Stomach (tissue), 9 donors: ENCODE measurements around the gene NXN. TPM values are rescaled to one million over a fixed set of nuclear protein-coding genes. Genes with fewer than 3 reads are reported as not detected.
"Not testable (repeated sequence)": the region's sequence is repeated elsewhere in the genome, so short reads cannot be mapped to it uniquely, and the experiment has no call there.

Experiments
- DNase-seq, 2 donors: peaks; one replicate each; pipeline versions ENCODE4 v3.0.0 to v3.0.0-alpha.2; 2013 to 2019
- H3K27ac ChIP-seq, 5 donors: fragments of 200-600 bp in 4 of 5; sonication (generic) in 4 of 5; one replicate each; pipeline ENCODE4 v1.5.1; 2013 to 2019; ENCODE audit warnings: mild to moderate bottlenecking in 1 of 5, moderate library complexity in 1 of 5
- H3K27me3 ChIP-seq, 3 donors: fragments of 200-600 bp; sonication (generic); one replicate each; pipeline ENCODE4 v1.5.1; 2017 to 2019; ENCODE audit warnings: mixed run types in 1 of 3
- H3K36me3 ChIP-seq, 4 donors: fragments of 200-600 bp; sonication (generic); 1 replicate in 3 of 4; 2 replicates in 1 of 4; pipeline ENCODE4 v1.5.1; 2016 to 2019
- H3K4me1 ChIP-seq, 4 donors: fragments of 200-600 bp; sonication (generic); one replicate each; pipeline ENCODE4 v1.5.1; 2016 to 2019
- H3K4me3 ChIP-seq, 4 donors: fragments of 200-600 bp; sonication (generic) in 3 of 4; one replicate each; pipeline ENCODE4 v1.5.1; 2016 to 2019; ENCODE audit warnings: mild to moderate bottlenecking in 1 of 4
- H3K9me3 ChIP-seq, 4 donors: fragments of 200-600 bp; sonication (generic); one replicate each; pipeline ENCODE4 v1.5.1; 2016 to 2019
- EP300 ChIP-seq: sonication (generic); formaldehyde crosslinking; IDR thresholded peaks from one replicate; pipeline ENCODE4 v1.6.1; 2017; ENCODE audit warnings: antibody characterized with exemption
- POLR2A ChIP-seq, 4 donors: fragments of 450-650 bp; IDR thresholded peaks; one replicate each; pipeline ENCODE4 v1.6.1; 2016; ENCODE audit warnings: antibody characterized with exemption in 4 of 4, control low read depth in 2 of 4, mild to moderate bottlenecking in 1 of 4, moderate library complexity in 1 of 4
- POLR2AphosphoS5 ChIP-seq, 3 donors: sonication (generic); formaldehyde crosslinking; IDR thresholded peaks; one replicate each; pipeline ENCODE4 v1.6.1; 2016; ENCODE audit warnings: antibody characterized with exemption in 3 of 3
- WGBS, 5 donors: extraction: QIAGEN DNeasy Blood & Tissue Kit in 3 of 5; methylation state at CpG; one replicate each; pipeline versions ENCODE4 v1.1.5 to v1.1.7; 2013 to 2018; 5-methylcytosine and 5-hydroxymethylcytosine counted together
- intact Hi-C: fragments of 100-400 bp; cut with DNase I; formaldehyde crosslinking; loops from one replicate; pipeline ENCODE4 v1.15.1; 2023; ENCODE audit warnings: low total_unique reads
- polyA plus RNA-seq, 3 donors: library from polyadenylated mRNA; stranded (reverse); fragments of 200-250 nt; gene quantifications; one replicate each; pipeline ENCODE4 v1.2.3, GENCODE V29; 2013
- total RNA-seq, 5 donors: library from RNA; depleted of rRNA; stranded (reverse); fragments of >200 nt; gene quantifications; one replicate each; pipeline versions ENCODE4 v1.1.0 to v1.2.3, GENCODE V29; 2014 to 2016
- TF ChIP-seq, protein P1 (sequence below), 7 experiments: fragments of 450-650 bp in 4 of 7; fragments of 200-600 bp in 3 of 7; sonication (generic) in 3 of 7; IDR thresholded peaks; one replicate each; pipeline ENCODE4 v1.5.1; 2016 to 2019; ENCODE audit warnings: antibody characterized with exemption in 7 of 7, control low read depth in 2 of 7, mild to moderate bottlenecking in 1 of 7
- donor health status: healthy with polysubstance abuse.
- donor health status: Bipolar disorder and iron deficiency.
- donor health status: healthy.

NXN gene
- total and polyA plus RNA-seq, 8 donors = 17.9 to 47.8 (median 25.1) TPM

- 74 to 89% (median 85%) methylated on average over 20 to 29 of the region's 29 CpGs for WGBS, 5 donors
- Histone ChIP-seq H3K27me3 (no peaks in the 10 kb centered on the region), H3K27ac (no peak overlapping the region), H3K9me3 (no peaks in the 10 kb centered on the region), H3K36me3 (peaks cover 3 to 58% (median 39%) of the 10 kb centered on the region in 4 donors), H3K4me3 (no peak overlapping the region), H3K4me1 (peaks cover 0 to 8% (median 0%) of the 10 kb centered on the region in 4 donors)
- intact Hi-C loops = no loop called here
- DNase-seq = no peak
- TF ChIP-seq EP300 (no peak), POLR2A (IDR thresholded peaks at IDR 0.05) (no peak), POLR2AphosphoS5 (IDR thresholded peaks at IDR 0.05) (no peak)
- TF ChIP-seq, protein P1, sequence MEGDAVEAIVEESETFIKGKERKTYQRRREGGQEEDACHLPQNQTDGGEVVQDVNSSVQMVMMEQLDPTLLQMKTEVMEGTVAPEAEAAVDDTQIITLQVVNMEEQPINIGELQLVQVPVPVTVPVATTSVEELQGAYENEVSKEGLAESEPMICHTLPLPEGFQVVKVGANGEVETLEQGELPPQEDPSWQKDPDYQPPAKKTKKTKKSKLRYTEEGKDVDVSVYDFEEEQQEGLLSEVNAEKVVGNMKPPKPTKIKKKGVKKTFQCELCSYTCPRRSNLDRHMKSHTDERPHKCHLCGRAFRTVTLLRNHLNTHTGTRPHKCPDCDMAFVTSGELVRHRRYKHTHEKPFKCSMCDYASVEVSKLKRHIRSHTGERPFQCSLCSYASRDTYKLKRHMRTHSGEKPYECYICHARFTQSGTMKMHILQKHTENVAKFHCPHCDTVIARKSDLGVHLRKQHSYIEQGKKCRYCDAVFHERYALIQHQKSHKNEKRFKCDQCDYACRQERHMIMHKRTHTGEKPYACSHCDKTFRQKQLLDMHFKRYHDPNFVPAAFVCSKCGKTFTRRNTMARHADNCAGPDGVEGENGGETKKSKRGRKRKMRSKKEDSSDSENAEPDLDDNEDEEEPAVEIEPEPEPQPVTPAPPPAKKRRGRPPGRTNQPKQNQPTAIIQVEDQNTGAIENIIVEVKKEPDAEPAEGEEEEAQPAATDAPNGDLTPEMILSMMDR (IDR thresholded peaks at IDR 0.05) = no peak
Observed at GRCh38 chr17:811051-811784, 168.4 kb downstream of the NXN start.

- no peak overlapping the region for H3K27ac ChIP-seq
- intact Hi-C loops = no loop called here
- 83 to 92% (median 87%) methylated on average over 8 to 28 of the region's 28 CpGs for WGBS, 5 donors
Observed at GRCh38 chr17:807523-808294, 171.9 kb downstream of the NXN start.

GRCh38 chr17:806781-807522 is 172.6 kb downstream of the NXN start:
- WGBS, 5 donors = 85 to 92% (median 88%) methylated on average over 16 to 33 of the region's 33 CpGs
- intact Hi-C loops = no loop called here
- H3K4me1 ChIP-seq = peaks cover 0 to 3% (median 0%) of the 10 kb centered on the region in 4 donors
- no peak for DNase-seq
- no peaks in the 10 kb centered on the region for H3K27me3 ChIP-seq
- no peak for TF ChIP-seq EP300
- no peak for TF ChIP-seq POLR2AphosphoS5 (IDR thresholded peaks at IDR 0.05)
- TF ChIP-seq, protein P1 (IDR thresholded peaks at IDR 0.05) = no peak
- no peak for TF ChIP-seq POLR2A (IDR thresholded peaks at IDR 0.05)
- no peak overlapping the region for H3K27ac ChIP-seq
- no peaks in the 10 kb centered on the region for H3K9me3 ChIP-seq
- peaks cover 0 to 49% (median 32%) of the 10 kb centered on the region in 4 donors for H3K36me3 ChIP-seq
- H3K4me3 ChIP-seq = no peak overlapping the region

More at GRCh38 chr17:807523-808294, 171.9 kb downstream of the NXN start:
- TF ChIP-seq POLR2AphosphoS5 (IDR thresholded peaks at IDR 0.05) (no peak), EP300 (no peak)
- H3K36me3 ChIP-seq = peaks cover 0 to 52% (median 31%) of the 10 kb centered on the region in 4 donors
- H3K4me3 ChIP-seq = no peak overlapping the region
- H3K27me3 ChIP-seq = no peaks in the 10 kb centered on the region
- DNase-seq = no peak
- peaks cover 0 to 3% (median 0%) of the 10 kb centered on the region in 4 donors for H3K4me1 ChIP-seq
- H3K9me3 ChIP-seq = no peaks in the 10 kb centered on the region

GRCh38 chr17:806346-806745 is 173.2 kb downstream of the NXN start:
- Histone ChIP-seq H3K4me3 (no peak overlapping the region), H3K27ac (no peak overlapping the region), H3K9me3 (no peaks in the 10 kb centered on the region), H3K36me3 (peaks cover 0 to 49% (median 33%) of the 10 kb centered on the region in 4 donors), H3K27me3 (no peaks in the 10 kb centered on the region), H3K4me1 (peaks cover 0 to 3% (median 0%) of the 10 kb centered on the region in 4 donors)
- intact Hi-C loops = no loop called here
- WGBS, 5 donors = 78 to 85% (median 82%) methylated on average over 11 to 13 of the region's 13 CpGs
- TF ChIP-seq POLR2A (IDR thresholded peaks at IDR 0.05) (no peak), POLR2AphosphoS5 (IDR thresholded peaks at IDR 0.05) (no peak), EP300 (no peak)
- TF ChIP-seq, protein P1 (IDR thresholded peaks at IDR 0.05) = no peak
- DNase-seq = no peak

GRCh38 chr17:805886-806285 is 173.7 kb downstream of the NXN start:
- H3K27me3 ChIP-seq, intact Hi-C loops, H3K4me1 ChIP-seq, H3K4me3 ChIP-seq, DNase-seq, H3K27ac ChIP-seq, H3K9me3 ChIP-seq: not testable (repeated sequence)
- WGBS, 5 donors = 88 to 95% (median 92%) methylated on average over 5 to 23 of the region's 23 CpGs
- H3K36me3 ChIP-seq = peaks cover 0 to 52% (median 34%) of the 10 kb centered on the region in 4 donors
